ENCODE results near the gene SART1. TPM values are rescaled to one million over a fixed set of nuclear protein-coding genes. Genes with fewer than 3 reads are reported as not detected.

SART1 gene
- total RNA-seq, 1 experiment from 2014 or later: 240 TPM

DNA sequence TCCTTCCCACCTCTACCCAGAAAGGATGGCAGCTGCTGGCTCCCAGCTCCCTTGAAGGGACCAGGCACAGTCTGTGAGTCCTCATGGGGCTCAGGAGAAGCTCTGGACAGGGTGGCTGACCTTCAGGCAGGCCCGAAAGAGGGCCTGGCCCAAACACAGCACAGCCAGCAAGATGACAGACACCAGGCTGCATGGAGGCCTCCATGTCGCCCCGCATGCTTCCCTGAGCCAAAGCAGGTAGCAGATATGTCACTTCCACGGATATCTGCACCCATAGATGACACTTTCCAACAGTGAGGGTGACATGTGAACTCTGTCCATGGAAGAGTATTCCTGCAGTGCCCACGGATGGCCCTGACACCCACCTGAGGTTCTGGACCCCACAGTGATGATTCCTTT, 22.1 kb downstream of the SART1 start:
- H3K9me3 ChIP-seq (ENCODE audit: low read length): no peaks in the 10 kb centered on the region
- H3K27ac ChIP-seq (ENCODE audit: low read length): no peak overlapping the region
- ChIA-PET POLR2A (ENCODE audit: unreplicated experiment) (no interaction called here), CTCF (no interaction called here)
- H3K4me2 ChIP-seq (ENCODE audit: low read length): no peak overlapping the region
- intact Hi-C loops (cut with micrococcal nuclease): loop anchor here (10.0 kb wide), 1 partner anchor 269 kb away; the partner anchor contains the start of gene KAT5
- H3K9ac ChIP-seq (ENCODE audit: low read length): no peak overlapping the region
- no peak for DNase-seq
- no peak overlapping the region for H2AFZ ChIP-seq (ENCODE audit: low read length)
- no peaks in the 10 kb centered on the region for H3K27me3 ChIP-seq (ENCODE audit: low read length)
- no peaks in the 10 kb centered on the region for H3K4me1 ChIP-seq (ENCODE audit: insufficient read depth, low read length)
- peaks cover 10% of the 10 kb centered on the region for H3K36me3 ChIP-seq (ENCODE audit: low read depth, low read length)
- no TSS peak for BruUV-seq (replicated peaks)
- H3K4me3 ChIP-seq (ENCODE audit: low read length): no peak overlapping the region
- H4K20me1 ChIP-seq (ENCODE audit: low read length): no peaks in the 10 kb centered on the region
- peaks cover 5% of the 10 kb centered on the region for H3F3A ChIP-seq (ENCODE audit: low read length, unreplicated experiment)
- H3K9me2 ChIP-seq (replicated peaks; ENCODE audit: low read length): no peaks in the 10 kb centered on the region
- ATAC-seq: no peak
- no peaks in the 10 kb centered on the region for H3K79me2 ChIP-seq (ENCODE audit: low read length)
- TF ChIP-seq, protein P1, sequence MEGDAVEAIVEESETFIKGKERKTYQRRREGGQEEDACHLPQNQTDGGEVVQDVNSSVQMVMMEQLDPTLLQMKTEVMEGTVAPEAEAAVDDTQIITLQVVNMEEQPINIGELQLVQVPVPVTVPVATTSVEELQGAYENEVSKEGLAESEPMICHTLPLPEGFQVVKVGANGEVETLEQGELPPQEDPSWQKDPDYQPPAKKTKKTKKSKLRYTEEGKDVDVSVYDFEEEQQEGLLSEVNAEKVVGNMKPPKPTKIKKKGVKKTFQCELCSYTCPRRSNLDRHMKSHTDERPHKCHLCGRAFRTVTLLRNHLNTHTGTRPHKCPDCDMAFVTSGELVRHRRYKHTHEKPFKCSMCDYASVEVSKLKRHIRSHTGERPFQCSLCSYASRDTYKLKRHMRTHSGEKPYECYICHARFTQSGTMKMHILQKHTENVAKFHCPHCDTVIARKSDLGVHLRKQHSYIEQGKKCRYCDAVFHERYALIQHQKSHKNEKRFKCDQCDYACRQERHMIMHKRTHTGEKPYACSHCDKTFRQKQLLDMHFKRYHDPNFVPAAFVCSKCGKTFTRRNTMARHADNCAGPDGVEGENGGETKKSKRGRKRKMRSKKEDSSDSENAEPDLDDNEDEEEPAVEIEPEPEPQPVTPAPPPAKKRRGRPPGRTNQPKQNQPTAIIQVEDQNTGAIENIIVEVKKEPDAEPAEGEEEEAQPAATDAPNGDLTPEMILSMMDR (conservative IDR thresholded peaks at IDR 0.05; ENCODE audit: low read depth, low read length): no peak
- TF ChIP-seq EZH2phosphoT487 (IDR thresholded peaks at IDR 0.05; ENCODE audit: borderline replicate concordance, low read length): no peak
- TF ChIP-seq EZH2 (IDR thresholded peaks at IDR 0.05; ENCODE audit: low read length, unreplicated experiment): no peak

GRCh38 chr11:65987336-65987735, 25.8 kb downstream of the SART1 start:
- intact Hi-C loops (cut with micrococcal nuclease): loop anchor here (10.0 kb wide), 1 partner anchor 273 kb away; the partner anchor contains the start of gene KAT5
- no peak for TF ChIP-seq EZH2 (IDR thresholded peaks at IDR 0.05; ENCODE audit: low read length, unreplicated experiment)
- TF ChIP-seq EZH2phosphoT487 (IDR thresholded peaks at IDR 0.05; ENCODE audit: borderline replicate concordance, low read length): no peak
- TF ChIP-seq, protein P1 (conservative IDR thresholded peaks at IDR 0.05; ENCODE audit: low read depth, low read length): no peak
- Histone ChIP-seq H3K4me1 (ENCODE audit: insufficient read depth, low read length) (no peaks in the 10 kb centered on the region), H3K79me2 (ENCODE audit: low read length) (no peaks in the 10 kb centered on the region), H3K36me3 (ENCODE audit: low read depth, low read length) (peaks cover 3% of the 10 kb centered on the region; the same call in 1 of the 2 replicates), H3K9me3 (ENCODE audit: low read length) (no peaks in the 10 kb centered on the region), H3K4me2 (ENCODE audit: low read length) (no peak overlapping the region), H4K20me1 (ENCODE audit: low read length) (no peaks in the 10 kb centered on the region), H3K27ac (ENCODE audit: low read length) (no peak overlapping the region), H3K9ac (ENCODE audit: low read length) (no peak overlapping the region), H3K4me3 (ENCODE audit: low read length) (no peak overlapping the region), H3K27me3 (ENCODE audit: low read length) (no peaks in the 10 kb centered on the region), H3F3A (ENCODE audit: low read length, unreplicated experiment) (peaks cover 9% of the 10 kb centered on the region), H3K9me2 (replicated peaks; ENCODE audit: low read length) (no peaks in the 10 kb centered on the region), H2AFZ (ENCODE audit: low read length) (no peak overlapping the region)
- ATAC-seq: no peak
- no peak for DNase-seq
- CTCF ChIA-PET: no interaction called here
- POLR2A ChIA-PET (ENCODE audit: unreplicated experiment): no interaction called here
- no TSS peak for BruUV-seq (replicated peaks)

- Histone ChIP-seq H2AFZ (ENCODE audit: low read length) (no peak overlapping the region), H3K9ac (ENCODE audit: low read length) (no peak overlapping the region), H3K4me2 (ENCODE audit: low read length) (no peak overlapping the region), H3K27me3 (ENCODE audit: low read length) (no peaks in the 10 kb centered on the region), H3K9me3 (ENCODE audit: low read length) (no peaks in the 10 kb centered on the region), H4K20me1 (ENCODE audit: low read length) (no peaks in the 10 kb centered on the region), H3K9me2 (replicated peaks; ENCODE audit: low read length) (no peaks in the 10 kb centered on the region), H3K27ac (ENCODE audit: low read length) (no peak overlapping the region), H3F3A (ENCODE audit: low read length, unreplicated experiment) (peaks cover 9% of the 10 kb centered on the region), H3K79me2 (ENCODE audit: low read length) (no peaks in the 10 kb centered on the region), H3K4me3 (ENCODE audit: low read length) (no peak overlapping the region), H3K36me3 (ENCODE audit: low read depth, low read length) (peaks cover 6% of the 10 kb centered on the region), H3K4me1 (ENCODE audit: insufficient read depth, low read length) (no peaks in the 10 kb centered on the region)
- BruUV-seq (replicated peaks): no TSS peak
- ATAC-seq (peak; percentile 97), DNase-seq (peak; percentile 98)
- POLR2A ChIA-PET (ENCODE audit: unreplicated experiment): no interaction called here
- CTCF ChIA-PET: interaction anchor here (0.7 kb wide), 1 partner anchor 104 kb away, joined by 9 read pairs; no protein-coding TSS in a partner anchor
- TF ChIP-seq EZH2 (IDR thresholded peaks at IDR 0.05; ENCODE audit: low read length, unreplicated experiment): no peak
- no peak for TF ChIP-seq EZH2phosphoT487 (IDR thresholded peaks at IDR 0.05; ENCODE audit: borderline replicate concordance, low read length)
- TF ChIP-seq, protein P1 (conservative IDR thresholded peaks at IDR 0.05; ENCODE audit: low read depth, low read length): peak; percentile 99
- intact Hi-C loops (cut with micrococcal nuclease): loop anchor here (1.0 to 10.0 kb wide), 4 partner anchors 56 to 274 kb away; partner anchors contain the start of genes FIBP and KAT5
Measured at GRCh38 chr11:65988791-65989592, 27.5 kb downstream of the SART1 start.
